Cardiac septum (tissue), 1 donor: Measurements from ENCODE around the gene SCTR. TPM values are rescaled to one million over a fixed set of nuclear protein-coding genes. Genes with fewer than 3 reads are reported as not detected.
A peak's percentile ranks its signal among the peaks of the same experiment; 100 is the strongest.
"Not testable (repeated sequence)": the region's sequence is repeated elsewhere in the genome, so short reads cannot be mapped to it uniquely, and the experiment has no call there.

Experiments used
- DNase-seq: peaks from one replicate; pipeline ENCODE4 v3.0.0-alpha.2; 2020; ENCODE audit warnings: low spot score
- intact Hi-C: fragments of 100-400 bp; cut with DNase I; formaldehyde crosslinking; loops from one replicate; pipeline ENCODE4 v1.14.0; 2022
- total RNA-seq: library from RNA; stranded (reverse); fragmentation: NEBNext Ultra II Directional; extraction: Animal tissue kit (Norgen Biotek cat#: 25700); gene quantifications from one replicate; pipeline ENCODE4 v1.2.1, GENCODE V29; 2021
- donor health status: DM: no; HTN: no; CAD: no.

The SCTR gene
- total RNA-seq, 1 donor from 2014 or later = 0.59 TPM

GRCh38 chr2:119423811-119424210 is 100.5 kb downstream of the SCTR start:
- no peak for DNase-seq
- intact Hi-C loops = no loop called here

DNA sequence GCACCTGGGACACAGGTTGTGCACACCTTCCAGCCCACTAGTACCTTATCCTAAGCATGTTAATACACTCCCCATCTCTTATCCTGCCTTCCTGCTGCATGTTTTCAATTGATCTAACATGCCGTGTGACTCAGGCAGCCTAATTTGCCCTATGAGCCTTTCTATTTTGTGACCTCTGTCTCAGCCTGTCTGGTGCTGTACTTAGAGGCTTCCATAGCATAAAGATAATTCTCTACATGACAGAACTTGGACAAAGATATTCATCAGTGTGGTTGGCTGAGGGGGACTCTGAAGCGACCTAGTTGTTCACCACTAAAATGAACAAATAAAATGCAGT is 101.2 kb downstream of the SCTR start:
- intact Hi-C loops = no loop called here
- DNase-seq = no peak

DNA sequence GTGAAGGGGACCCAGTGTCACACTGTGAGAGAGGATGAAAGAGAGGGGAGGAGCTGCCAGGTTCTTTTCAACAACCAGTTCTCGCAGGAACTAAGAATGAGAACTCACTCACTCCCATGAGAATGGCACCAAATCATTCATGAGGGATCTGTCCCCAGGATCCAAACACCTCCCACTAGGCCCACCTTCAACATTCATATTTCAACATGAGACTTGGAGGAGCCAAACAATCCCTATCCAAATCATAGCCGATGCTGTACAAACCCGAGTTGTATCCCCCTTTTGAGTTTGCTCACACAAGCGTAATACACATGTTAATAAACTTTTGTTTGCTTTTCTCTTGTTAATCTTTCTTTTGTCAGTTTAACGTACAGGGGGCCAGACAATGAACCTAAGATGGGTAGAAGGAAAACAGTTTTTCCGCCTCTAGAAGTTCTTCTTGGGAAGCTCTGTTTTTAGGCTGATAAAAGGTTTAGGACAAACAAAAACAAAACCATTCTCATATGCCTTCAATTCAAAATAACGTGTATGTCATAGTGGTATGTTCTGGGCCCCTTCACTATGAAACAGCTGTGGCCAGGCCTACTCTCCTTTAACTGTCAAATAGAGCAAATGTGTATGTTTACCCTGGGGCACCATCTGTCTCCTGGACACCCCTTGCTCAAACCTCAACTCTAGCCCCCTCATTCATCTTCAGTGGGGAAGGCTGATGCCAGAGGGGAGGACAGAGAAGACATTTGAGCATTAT is 101.7 kb downstream of the SCTR start:
- intact Hi-C loops = no loop called here
- no peak for DNase-seq

- no peak for DNase-seq
- intact Hi-C loops = no loop called here
These were observed 102.5 kb downstream of the SCTR start for GRCh38 chr2:119421741-119422140.

- intact Hi-C loops = no loop called here
- DNase-seq = no peak
These were observed 103.0 kb downstream of the SCTR start for GRCh38 chr2:119421304-119421703.

DNA sequence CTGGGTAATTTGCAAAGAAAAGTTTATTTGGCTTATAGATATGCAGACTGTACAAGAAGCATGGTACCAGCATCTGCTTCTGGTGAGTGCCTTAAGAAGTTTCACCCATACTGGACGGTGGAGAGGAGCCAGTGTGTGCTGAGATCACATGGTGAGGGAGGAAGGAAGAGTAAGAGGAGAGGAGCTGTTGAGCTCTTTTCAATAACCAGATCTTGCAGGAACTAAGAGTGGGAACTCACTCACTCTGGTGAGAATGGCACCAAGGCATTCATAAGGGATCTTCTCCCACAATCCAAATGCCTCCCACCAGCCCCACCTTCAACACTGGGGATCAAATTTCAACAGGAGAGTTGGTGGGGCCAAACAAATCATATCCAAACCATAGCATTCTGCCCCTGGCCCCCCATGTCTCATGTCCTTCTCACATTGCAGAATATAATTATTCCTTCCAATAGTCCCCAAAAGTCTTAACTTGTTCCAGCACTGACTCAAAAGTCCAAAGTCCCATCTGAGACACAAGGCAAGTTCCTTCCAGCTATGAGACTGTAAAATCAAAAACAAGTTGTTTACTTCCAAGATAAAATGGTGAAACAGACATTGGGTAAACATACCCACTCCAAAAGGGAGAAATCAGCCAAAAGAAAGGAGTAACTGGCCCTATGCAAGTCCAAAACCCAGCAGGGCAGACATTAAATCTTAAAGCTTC is 104.3 kb downstream of the SCTR start:
- intact Hi-C loops = no loop called here
- no peak for DNase-seq

GRCh38 chr2:119419065-119419464 is 105.2 kb downstream of the SCTR start:
- intact Hi-C loops = no loop called here
- no peak for DNase-seq

- no peak for DNase-seq
- intact Hi-C loops = no loop called here
These were observed 106.4 kb downstream of the SCTR start for GRCh38 chr2:119417908-119418307.

- intact Hi-C loops = no loop called here
- DNase-seq = no peak
These were observed 107.9 kb downstream of the SCTR start for GRCh38 chr2:119416299-119416923.

DNA sequence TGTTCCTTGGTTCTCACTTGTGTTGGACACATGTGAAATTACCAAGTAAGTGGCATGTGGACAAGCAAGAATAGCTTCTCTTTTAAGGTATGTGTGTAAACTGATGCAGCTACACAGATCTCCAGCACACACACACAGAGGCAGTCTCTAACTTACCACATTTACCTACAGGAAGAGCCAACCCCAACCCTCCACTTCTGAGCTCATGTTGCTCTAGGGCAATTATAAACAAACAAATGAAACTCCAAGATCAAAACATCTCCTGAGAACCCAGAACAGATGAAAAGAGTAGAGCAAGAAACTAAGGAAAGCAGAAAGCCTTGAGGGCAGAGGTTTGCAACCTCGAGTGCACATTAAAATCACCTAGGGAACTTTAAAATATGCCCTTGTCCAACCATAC is 108.7 kb downstream of the SCTR start:
- intact Hi-C loops = no loop called here
- DNase-seq = no peak

GRCh38 chr2:119414894-119415293 is 109.4 kb downstream of the SCTR start:
- intact Hi-C loops = no loop called here

DNA sequence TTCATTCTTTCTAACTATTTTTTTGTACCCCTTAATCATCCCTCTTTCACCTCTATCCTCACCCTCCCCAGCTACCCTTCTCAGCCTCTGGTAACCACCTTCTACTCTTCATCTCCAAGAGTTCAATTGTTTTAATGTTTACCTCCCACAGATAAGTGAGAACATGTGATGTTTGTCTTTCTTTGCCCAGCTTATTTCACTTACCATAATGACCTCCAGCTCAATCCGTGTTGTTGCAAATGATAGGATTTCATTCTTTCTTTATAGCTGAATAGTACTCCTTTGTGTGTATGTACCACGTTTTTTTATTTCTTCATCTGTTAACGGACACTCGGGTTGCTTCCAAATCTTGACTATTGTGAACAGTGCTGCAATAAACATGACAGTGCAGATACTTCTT is 114.8 kb downstream of the SCTR start:
- intact Hi-C loops = no loop called here
- no peak for DNase-seq

More at GRCh38 chr2:119414894-119415293, 109.4 kb downstream of the SCTR start:
- no peak for DNase-seq

GRCh38 chr2:119408221-119408619 is 116.1 kb downstream of the SCTR start:
- no peak for DNase-seq
- intact Hi-C loops = no loop called here

GRCh38 chr2:119407430-119408220 is 116.7 kb downstream of the SCTR start:
- intact Hi-C loops = loop anchor here (1.0 kb wide), 2 partner anchors 68 to 253 kb away; no protein-coding TSS in a partner anchor
- no peak for DNase-seq

DNA sequence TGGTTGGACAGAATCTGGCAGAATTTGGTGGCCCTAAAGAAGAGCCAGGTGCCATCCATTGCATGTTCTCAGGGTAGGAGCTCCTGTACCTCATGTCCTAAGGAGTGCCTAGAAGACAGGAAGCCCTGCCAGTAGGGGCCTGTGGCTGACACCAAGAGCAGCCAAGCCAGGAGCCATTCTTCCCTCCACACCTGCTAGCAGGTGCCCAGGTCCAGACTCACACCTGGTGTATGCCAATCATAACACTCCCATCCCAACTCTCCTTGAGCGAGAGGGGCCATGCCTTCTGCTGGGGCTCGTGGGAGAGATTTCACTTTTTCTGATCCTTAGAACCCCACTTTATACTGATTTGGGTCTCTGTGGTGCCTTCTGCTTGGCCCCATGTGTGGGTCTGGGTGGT is 119.1 kb downstream of the SCTR start:
- DNase-seq = no peak
- intact Hi-C loops = no loop called here

DNA sequence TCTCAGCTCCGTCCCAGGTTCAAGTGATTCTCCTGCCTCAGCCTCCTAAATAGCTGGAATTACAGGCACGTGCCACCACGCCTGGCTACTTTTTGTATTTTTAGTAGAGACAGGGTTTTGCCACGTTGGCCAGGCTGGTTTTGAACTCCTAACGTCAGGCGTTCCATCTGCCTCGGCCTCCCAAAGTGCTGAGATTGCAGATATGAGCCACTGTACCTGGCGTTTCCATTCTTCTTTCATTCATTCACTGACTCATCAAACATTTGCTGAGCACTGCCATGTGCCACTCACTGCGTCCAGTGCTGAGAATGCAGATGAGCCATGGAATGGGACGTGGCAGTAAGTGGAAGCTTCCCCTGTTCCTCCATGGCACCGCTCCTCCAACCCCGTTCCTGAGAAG is 120.7 kb downstream of the SCTR start:
- DNase-seq = not testable (repeated sequence)
- intact Hi-C loops = loop anchor here (2.0 kb wide), 1 partner anchor 91 kb away; no protein-coding TSS in a partner anchor

DNA sequence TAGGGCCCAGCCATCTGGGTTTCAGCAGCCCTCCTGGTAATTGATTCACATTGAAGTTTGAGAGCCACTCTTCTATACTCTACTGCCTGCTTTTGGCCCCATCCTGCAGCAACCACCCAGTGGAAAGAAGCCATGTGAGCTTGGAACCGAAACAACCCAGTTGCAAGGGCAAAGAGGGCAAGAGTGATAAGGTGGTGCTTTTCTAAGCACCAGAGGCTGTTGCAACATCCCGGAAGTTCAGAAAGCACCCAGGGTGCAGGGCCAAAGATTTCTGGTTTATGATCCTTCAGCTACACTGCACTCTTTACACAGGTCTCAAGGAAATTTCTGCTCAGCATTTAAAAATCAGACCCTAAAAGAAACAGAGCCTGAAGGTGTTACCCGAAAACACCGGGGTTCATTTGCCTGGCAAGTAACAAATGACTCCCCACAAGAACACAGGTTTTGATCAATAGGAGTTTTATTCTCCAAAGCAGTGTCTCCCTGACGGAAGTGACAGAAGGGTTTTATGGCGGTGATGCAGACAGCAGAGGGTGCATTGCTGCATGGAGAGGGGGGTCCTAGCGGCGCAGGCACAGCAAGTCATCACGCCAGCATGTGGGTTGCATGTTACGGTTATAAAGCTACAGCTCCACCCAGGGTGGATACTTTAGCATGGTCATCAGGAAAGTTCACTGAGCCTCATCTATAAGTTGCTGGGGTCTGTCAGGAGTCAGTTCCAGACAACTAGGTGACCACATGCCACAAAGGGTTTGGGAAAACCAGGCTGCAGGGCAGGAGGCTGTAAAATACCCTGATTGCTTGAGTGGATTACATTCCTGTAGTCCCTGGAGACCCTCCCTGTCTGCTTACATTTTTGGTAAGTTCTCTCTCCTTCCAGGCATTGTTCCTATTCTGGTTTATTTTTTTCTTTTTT is 121.4 kb downstream of the SCTR start:
- intact Hi-C loops = loop anchor here (2.0 kb wide), 1 partner anchor 90 kb away; no protein-coding TSS in a partner anchor

DNA sequence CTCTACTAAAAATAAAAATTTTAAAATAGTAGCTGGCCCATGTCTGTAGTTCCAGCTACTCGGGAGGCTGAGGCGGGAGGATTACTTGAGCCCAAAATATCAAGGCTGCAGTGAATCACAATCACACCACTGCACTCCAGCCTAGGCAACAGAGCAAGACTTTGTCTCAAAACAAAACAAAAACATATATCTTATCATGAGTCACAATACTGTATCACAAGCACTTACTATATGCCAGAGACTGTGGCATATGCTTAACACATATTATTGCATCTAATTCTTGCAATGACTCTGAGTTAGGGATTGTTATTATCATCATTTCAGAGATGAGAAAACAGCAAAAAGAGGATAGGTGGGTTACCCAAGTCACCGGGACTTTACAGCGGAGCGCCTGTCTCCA is 122.2 kb downstream of the SCTR start:
- intact Hi-C loops = loop anchor here (2.0 kb wide), 1 partner anchor 89 kb away; no protein-coding TSS in a partner anchor

More for the DNA sequence above, 121.4 kb downstream of the SCTR start:
- peak; percentile 79 for DNase-seq

DNA sequence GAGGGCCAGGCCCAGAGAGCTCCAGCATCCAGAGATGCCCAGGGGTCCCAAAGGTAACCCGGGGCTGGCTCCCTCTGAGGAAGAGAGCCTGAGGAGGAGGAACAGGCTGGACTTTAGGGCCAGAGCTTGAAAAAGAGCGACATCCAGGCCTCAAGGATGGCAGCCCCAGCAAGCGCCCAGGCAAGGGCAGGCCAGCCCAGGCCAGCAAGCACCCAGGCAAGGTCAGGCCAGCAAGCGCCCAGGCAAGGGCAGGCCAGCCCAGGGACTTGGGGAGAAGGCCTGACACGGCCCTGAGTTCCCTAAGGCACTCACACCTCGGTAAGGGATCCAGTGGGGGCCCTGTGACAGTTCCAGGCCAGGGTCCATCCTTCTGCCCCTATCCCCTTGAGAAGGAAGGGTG is 127.1 kb downstream of the SCTR start:
- intact Hi-C loops = no loop called here
- no peak for DNase-seq

More for the DNA sequence above, 122.2 kb downstream of the SCTR start:
- no peak for DNase-seq
